ENCODE data around the gene GTF3C4.

GTF3C4 gene

DNA sequence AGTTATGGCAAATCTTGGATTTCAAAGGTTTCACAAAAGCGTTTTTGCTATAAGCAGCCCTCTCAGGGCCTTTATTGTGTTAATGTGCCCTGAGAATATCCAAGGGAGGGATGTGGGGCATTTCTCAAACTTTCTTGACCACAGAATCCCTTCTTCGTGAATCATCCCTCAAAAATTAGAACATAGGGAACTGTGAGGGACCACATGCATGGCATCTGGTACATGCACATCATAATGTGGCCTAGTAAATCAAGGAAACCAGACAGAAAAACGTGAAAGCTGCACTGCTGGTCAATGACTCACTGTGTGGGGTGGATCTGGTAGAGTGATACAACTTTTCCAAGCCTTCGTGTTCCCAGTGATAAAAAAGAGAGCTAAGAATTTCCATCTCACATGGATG, 22.9 kb upstream of the GTF3C4 start:
- intact Hi-C loops (cut with DNase I; ENCODE audit: low total_unique reads), result no loop called here
- peaks cover 70 to 90% (median 89%) of the 10 kb centered on the region in 3 donors for H3K36me3 ChIP-seq

DNA sequence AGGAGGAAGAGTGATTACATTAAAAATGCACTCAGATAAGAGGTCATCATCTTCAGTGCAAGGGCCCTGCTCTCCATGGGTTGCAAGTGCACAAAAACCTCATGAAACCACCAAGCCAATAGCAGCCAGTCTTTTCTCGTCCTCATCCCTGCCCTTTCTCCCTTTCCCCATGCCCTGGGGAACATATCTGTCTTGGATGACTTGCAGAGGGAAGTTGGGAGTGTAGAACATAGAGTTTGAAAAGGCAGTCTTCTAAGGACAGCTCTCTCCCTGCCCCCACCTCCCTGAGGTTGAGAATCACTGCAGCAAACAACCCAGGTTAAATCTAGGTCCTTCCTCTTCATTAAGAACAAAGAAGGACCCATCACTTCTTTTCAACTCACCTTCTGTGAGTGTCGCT, 22.5 kb upstream of the GTF3C4 start:
- DNase-seq, result no peak
- no peak overlapping the region for H3K27ac ChIP-seq
- TF ChIP-seq, protein P1, sequence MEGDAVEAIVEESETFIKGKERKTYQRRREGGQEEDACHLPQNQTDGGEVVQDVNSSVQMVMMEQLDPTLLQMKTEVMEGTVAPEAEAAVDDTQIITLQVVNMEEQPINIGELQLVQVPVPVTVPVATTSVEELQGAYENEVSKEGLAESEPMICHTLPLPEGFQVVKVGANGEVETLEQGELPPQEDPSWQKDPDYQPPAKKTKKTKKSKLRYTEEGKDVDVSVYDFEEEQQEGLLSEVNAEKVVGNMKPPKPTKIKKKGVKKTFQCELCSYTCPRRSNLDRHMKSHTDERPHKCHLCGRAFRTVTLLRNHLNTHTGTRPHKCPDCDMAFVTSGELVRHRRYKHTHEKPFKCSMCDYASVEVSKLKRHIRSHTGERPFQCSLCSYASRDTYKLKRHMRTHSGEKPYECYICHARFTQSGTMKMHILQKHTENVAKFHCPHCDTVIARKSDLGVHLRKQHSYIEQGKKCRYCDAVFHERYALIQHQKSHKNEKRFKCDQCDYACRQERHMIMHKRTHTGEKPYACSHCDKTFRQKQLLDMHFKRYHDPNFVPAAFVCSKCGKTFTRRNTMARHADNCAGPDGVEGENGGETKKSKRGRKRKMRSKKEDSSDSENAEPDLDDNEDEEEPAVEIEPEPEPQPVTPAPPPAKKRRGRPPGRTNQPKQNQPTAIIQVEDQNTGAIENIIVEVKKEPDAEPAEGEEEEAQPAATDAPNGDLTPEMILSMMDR (IDR thresholded peaks at IDR 0.05), result no peak
- H3K4me3 ChIP-seq, result no peak overlapping the region
- peaks cover 73 to 94% (median 93%) of the 10 kb centered on the region in 3 donors for H3K36me3 ChIP-seq
- no peaks in the 10 kb centered on the region for H3K4me1 ChIP-seq
- intact Hi-C loops (cut with DNase I; ENCODE audit: low total_unique reads), result no loop called here
- no peaks in the 10 kb centered on the region for H3K27me3 ChIP-seq
- H3K9me3 ChIP-seq, result no peaks in the 10 kb centered on the region

More for the DNA sequence above, 22.9 kb upstream of the GTF3C4 start:
- Histone ChIP-seq H3K4me3 (no peak overlapping the region), H3K9me3 (no peaks in the 10 kb centered on the region), H3K4me1 (no peaks in the 10 kb centered on the region), H3K27ac (no peak overlapping the region), H3K27me3 (no peaks in the 10 kb centered on the region)
- no peak for DNase-seq
- TF ChIP-seq, protein P1 (IDR thresholded peaks at IDR 0.05), result no peak

DNA sequence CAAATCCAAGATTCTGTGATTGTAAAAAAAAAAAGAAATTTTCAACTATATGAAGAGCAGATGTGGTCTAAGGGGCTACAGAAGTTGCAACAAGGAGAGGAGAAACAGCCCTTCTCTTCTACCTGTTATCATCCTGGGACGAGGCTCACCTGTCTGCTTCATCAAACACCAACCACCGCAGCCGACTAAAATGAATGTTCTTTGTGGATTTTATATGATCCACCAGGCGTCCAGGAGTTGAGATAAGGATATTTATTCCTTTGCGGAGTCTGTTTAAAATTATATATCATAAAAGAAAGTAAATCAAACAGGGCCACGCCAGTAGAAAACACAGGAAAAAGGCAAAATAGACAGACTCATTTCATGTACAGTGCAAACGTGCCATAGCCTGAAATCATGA, 22.0 kb upstream of the GTF3C4 start:
- Histone ChIP-seq H3K9me3 (no peaks in the 10 kb centered on the region), H3K27me3 (no peaks in the 10 kb centered on the region), H3K4me1 (no peaks in the 10 kb centered on the region), H3K36me3 (peaks cover 73 to 90% (median 89%) of the 10 kb centered on the region in 3 donors), H3K4me3 (no peak overlapping the region), H3K27ac (no peak overlapping the region)
- DNase-seq, result no peak
- intact Hi-C loops (cut with DNase I; ENCODE audit: low total_unique reads), result no loop called here
- TF ChIP-seq, protein P1 (IDR thresholded peaks at IDR 0.05), result no peak

DNA sequence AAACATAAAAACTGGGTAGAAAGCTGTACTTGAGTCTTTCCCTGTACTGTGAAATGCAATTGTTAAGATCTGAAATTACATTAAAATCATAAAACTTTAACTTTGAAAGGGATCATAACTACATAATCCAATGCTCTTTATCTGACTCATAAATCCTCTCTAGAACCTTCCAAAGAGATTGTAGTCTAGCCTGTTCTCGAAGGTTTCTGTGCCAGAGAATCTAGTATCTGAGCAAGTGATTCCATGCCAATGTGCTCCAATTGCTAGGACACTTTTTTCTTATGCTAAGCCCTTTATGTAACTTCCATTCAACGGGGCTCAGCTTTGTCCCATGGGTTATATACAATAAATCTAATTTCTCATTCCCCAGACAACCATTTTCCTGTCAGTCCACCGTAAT, 21.6 kb upstream of the GTF3C4 start:
- no peak for DNase-seq
- no peaks in the 10 kb centered on the region for H3K27me3 ChIP-seq
- H3K4me1 ChIP-seq, result no peaks in the 10 kb centered on the region
- H3K4me3 ChIP-seq, result no peak overlapping the region
- H3K27ac ChIP-seq, result no peak overlapping the region
- intact Hi-C loops (cut with DNase I; ENCODE audit: low total_unique reads), result no loop called here
- TF ChIP-seq, protein P1 (IDR thresholded peaks at IDR 0.05), result no peak
- H3K9me3 ChIP-seq, result no peaks in the 10 kb centered on the region
- peaks cover 73 to 87% (median 86%) of the 10 kb centered on the region in 3 donors for H3K36me3 ChIP-seq

DNA sequence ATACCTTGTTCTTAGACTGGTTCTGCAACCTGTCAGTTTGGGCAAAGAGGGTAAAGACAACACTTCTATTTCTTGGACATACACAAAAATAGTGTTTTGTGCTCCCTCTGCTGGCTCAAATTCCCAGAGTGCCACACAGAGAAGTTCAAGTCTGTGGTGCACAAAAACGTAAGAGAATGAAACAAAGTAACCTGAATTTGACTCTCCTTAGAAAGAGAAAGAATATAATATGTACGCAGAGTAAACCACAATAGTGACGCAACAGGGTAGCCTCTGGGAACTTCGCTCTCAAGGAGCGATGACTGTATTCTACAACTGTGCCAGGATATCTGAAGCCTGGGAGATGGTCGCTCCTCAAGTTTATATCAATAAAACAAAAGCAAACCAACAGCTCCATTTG, 19.0 kb upstream of the GTF3C4 start:
- H3K36me3 ChIP-seq, result peaks cover 53 to 80% (median 63%) of the 10 kb centered on the region in 3 donors
- no peak for DNase-seq
- no peaks in the 10 kb centered on the region for H3K27me3 ChIP-seq
- no peak overlapping the region for H3K27ac ChIP-seq
- TF ChIP-seq, protein P1 (IDR thresholded peaks at IDR 0.05), result no peak
- H3K4me1 ChIP-seq, result no peaks in the 10 kb centered on the region
- intact Hi-C loops (cut with DNase I; ENCODE audit: low total_unique reads), result no loop called here
- H3K9me3 ChIP-seq, result no peaks in the 10 kb centered on the region
- H3K4me3 ChIP-seq, result no peak overlapping the region

DNA sequence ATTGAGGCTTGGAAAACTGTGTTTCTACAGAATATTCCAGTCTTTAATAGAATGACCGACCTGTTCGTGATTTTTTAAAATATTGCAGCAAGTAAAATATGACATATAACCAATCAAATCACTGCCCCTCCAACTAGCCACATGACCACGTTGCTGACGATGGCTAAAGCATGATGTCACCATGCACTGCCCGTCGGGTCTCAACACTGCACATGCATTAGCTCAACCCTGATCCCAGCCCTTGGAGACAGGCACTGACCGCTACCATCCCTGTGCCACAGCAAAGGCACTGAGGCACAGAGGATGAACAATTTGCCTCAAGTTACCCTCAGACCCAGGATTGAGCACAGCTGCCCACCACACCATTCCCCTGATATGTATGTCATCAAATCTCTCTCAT, 14.0 kb upstream of the GTF3C4 start:
- intact Hi-C loops (cut with DNase I; ENCODE audit: low total_unique reads), result no loop called here
- Histone ChIP-seq H3K4me1 (no peaks in the 10 kb centered on the region), H3K36me3 (peaks cover 54 to 81% (median 59%) of the 10 kb centered on the region in 3 donors), H3K4me3 (no peak overlapping the region), H3K9me3 (no peaks in the 10 kb centered on the region), H3K27ac (no peak overlapping the region), H3K27me3 (no peaks in the 10 kb centered on the region)
- no peak for DNase-seq
- TF ChIP-seq, protein P1 (IDR thresholded peaks at IDR 0.05), result no peak
